Loucy (cell line): ENCODE measurements around the gene HS3ST5.

Experiments used
- CTCF ChIP-seq: fragments of 200-600 bp; sonication (generic); conservative IDR thresholded peaks from 2 replicates; pipeline ENCODE4 v1.5.1; 2014; ENCODE audit warnings: mild to moderate bottlenecking, antibody characterized with exemption, low read length
- EZH2phosphoT487 ChIP-seq: fragments of 200-600 bp; IDR thresholded peaks from 2 replicates; pipeline ENCODE4 v1.6.1; 2018; ENCODE audit warnings: antibody characterized with exemption, mild to moderate bottlenecking, moderate library complexity, borderline replicate concordance

- TF ChIP-seq CTCF (no peak), EZH2phosphoT487 (no peak)
Measured at GRCh38 chr6:114286211-114286610, 56.6 kb downstream of the HS3ST5 start.
